ENCODE data around the gene ZNF629.

DNA sequence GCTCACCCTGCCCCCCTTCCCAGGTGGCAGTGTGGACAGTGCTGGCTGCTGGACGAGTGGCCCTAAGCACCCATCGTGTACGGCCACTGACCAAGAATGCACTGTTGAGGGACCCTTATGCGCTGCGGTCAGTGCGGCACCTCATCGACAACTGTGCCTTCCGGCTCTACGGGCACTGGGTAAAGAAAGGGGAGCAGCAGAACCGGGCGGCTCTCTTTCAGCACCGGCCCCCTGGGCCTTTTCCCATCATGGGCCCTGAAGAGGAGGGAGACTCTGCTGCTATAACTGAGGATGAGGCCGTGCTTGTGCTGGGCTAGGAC is 30.3 kb downstream of the ZNF629 start:
- TF ChIP-seq ELF4 (IDR thresholded peaks at IDR 0.05) (no peak), SP1 (IDR thresholded peaks at IDR 0.05) (no peak), FOXK2 (IDR thresholded peaks at IDR 0.05) (no peak), ZNF384 (IDR thresholded peaks at IDR 0.05) (no peak), FOXM1 (IDR thresholded peaks at IDR 0.05; ENCODE audit: borderline replicate concordance) (no peak), L3MBTL2 (conservative IDR thresholded peaks at IDR 0.05) (no peak), HDGF (IDR thresholded peaks at IDR 0.05; ENCODE audit: borderline replicate concordance) (no peak), ARNT (IDR thresholded peaks at IDR 0.05) (no peak), LEF1 (IDR thresholded peaks at IDR 0.05; ENCODE audit: borderline replicate concordance) (no peak)

Measured in HEK293T (cell line).